GM21526 (cell line): ENCODE measurements around the gene CELF2.

ENCODE experiments used
- ATAC-seq: cut with Tn5 transposase; IDR thresholded peaks from one replicate; pipeline ENCODE4 v1.9.1; 2021; ENCODE audit warnings: moderate library complexity; ENCODE audit not compliant: unreplicated experiment, low FRiP score

The CELF2 gene

GRCh38 chr10:11260170-11260569 lies 242.5 kb downstream of the CELF2 start:
- ATAC-seq = no peak

GRCh38 chr10:11261143-11261542 lies 243.5 kb downstream of the CELF2 start:
- ATAC-seq = no peak

- no peak for ATAC-seq
Observed at GRCh38 chr10:11261687-11262493, 244.2 kb downstream of the CELF2 start.

DNA sequence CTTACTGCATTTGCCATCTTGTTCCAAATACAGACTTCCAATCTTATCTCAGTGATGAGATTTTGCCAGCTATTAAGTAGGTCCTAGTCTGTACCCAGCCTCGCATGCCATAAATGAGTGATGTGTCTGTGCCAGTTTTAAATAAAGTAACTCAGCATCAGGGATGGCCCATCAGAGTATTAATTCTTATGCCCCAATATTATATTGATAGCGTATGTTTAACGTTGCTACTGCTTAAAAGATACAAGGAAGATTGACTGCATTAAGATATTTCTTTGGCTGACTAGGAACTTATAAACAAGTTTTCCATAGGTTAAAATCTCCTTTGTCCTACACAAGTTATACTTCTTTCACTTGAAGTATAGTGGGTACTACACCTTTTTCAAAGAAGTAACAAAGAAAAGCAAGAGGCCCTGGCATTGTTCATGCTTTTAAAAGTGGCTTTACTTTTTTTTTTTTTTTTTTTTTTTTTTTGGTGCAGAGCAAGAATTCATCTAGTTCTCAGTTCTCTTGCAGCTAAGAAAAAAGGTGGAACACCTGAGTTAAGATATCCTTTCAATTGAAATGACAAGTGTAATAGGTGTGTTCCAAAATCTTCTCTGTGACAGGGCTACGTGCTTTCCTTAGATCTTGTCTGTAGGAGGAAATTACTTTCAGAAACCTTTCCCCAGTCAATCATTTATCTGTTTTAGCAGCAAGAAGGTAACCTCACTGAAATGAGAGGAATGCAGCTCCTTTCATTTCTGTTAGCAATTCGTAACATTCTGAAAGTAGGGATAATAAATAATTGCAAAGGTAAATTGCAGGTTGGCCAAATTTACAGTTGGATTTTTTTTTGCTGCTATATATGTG lies 245.0 kb downstream of the CELF2 start:
- no peak for ATAC-seq

GRCh38 chr10:11263767-11264166 lies 246.1 kb downstream of the CELF2 start:
- no peak for ATAC-seq

- ATAC-seq = no peak
Observed at GRCh38 chr10:11264296-11265048, 246.8 kb downstream of the CELF2 start.

- ATAC-seq = no peak
Observed at GRCh38 chr10:11265484-11265883, 247.8 kb downstream of the CELF2 start.

DNA sequence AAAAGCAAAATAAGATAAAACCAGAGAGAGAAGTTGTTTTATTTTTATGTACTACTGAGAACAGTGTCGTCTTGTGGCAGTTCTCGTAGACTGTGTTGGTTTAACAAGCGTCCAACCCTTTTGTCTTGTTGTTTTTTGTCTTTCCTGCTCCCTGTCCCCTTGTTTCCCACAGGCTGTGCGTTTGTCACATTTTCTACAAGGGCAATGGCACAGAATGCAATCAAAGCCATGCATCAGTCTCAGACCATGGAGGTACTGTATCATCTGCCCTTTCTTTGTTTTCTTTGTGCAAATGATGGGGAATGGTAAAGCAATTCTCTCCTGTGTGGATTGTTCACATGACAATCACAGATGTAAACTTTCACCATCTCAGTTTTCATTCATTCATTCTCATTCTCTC lies 248.8 kb downstream of the CELF2 start:
- ATAC-seq = no peak

- peak; percentile 61 for ATAC-seq
Observed at GRCh38 chr10:11270135-11270857, 252.6 kb downstream of the CELF2 start.

GRCh38 chr10:11270858-11271179 lies 253.1 kb downstream of the CELF2 start:
- ATAC-seq = no peak

- ATAC-seq = peak; percentile 58
Observed at GRCh38 chr10:11272915-11273389, 255.3 kb downstream of the CELF2 start.

DNA sequence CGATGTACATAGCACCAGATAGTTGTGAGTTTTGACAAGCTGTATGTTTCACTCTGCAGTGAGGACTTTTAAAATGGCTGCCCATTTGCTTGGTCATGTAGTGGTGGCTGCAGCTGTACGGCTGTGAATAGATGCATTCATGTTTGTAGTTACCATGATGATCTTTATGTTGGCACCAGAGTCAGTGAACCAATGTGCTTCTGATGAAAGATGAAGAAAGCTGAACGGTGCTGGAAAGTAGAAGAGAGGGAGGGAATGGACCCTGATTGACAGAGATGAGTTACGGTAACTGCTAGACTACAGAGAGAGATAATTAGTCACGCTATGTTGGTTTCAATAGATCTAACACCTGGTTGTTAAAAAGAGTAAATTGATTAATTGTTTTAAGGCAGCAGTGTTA lies 256.8 kb downstream of the CELF2 start:
- ATAC-seq = no peak

DNA sequence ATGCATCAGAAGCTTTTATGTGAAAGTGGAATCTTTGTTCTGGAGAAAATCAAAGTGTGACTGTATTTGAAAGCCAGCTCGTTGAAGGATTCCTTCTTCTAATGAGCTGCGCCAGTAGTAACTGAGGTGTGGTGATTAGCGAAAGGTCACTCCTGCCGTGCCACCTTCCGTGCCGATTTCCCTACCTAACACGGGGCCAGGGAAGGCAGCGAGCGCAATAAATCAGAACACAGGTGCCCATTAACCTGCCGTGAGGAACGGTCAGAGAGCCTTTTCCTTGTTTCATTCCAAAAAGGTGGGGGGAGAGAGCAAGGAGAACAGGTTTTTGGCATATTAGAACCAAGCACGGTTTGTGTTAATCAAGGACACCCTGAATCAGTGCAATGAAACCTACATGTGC lies 258.0 kb downstream of the CELF2 start:
- no peak for ATAC-seq

- no peak for ATAC-seq
Observed at GRCh38 chr10:11276449-11276990, 258.8 kb downstream of the CELF2 start.

- ATAC-seq = no peak
Observed at GRCh38 chr10:11279314-11279713, 261.6 kb downstream of the CELF2 start.

DNA sequence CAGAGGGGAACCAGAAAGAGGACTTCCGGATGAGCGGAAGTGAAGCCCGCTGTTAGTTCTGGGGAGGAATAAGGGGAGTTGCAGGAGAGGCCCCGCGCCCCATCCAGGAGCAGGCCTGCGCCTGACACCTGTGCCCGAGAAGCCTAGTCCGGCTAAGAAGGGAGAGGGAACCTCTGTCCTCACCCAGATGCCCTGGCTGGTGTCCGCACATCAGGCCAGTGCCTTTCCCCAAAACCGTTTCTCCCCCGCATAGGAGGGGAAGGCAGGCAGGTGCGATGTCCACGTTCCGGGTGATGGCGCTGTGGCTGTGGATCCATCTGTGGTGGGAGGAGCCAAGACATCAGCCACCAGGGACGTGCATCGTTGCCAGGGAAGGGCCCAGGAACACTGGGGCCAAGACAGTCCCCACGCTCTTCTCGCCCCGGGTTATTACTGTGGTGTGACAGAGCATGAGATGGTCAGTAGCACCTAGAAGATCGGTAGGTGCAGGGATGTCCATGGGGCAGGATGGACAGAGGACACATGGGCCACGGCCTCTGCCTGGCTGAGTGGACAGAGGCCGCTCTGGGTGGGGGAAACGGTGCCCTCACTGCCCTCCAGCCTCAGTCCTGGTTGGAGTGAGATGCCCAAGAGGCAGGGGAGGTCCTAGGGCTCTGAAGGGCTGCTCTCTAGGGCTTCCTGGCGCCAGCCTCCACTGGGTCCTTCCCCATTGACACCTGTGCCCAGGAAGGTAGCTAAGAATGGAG lies 262.7 kb downstream of the CELF2 start:
- no peak for ATAC-seq

DNA sequence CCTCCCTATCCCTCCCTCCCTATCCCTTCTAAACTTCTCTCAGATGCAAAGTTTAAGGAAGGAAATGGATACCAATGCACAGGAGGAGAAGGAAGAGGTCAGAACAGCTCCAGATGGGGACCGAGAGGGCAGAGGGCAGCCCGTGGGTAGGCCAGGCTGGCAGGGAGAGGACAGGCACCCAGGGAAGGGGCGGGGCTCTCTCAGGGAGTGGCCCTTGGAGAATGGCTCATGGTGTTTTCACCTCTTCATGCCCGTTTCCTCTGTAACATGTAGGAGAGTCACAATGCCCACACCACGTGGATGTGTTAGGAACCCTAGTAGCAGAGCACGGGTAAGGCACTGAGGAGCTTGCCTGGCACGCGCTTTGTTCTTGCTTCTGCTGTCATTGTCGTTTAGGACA lies 264.5 kb downstream of the CELF2 start:
- no peak for ATAC-seq

DNA sequence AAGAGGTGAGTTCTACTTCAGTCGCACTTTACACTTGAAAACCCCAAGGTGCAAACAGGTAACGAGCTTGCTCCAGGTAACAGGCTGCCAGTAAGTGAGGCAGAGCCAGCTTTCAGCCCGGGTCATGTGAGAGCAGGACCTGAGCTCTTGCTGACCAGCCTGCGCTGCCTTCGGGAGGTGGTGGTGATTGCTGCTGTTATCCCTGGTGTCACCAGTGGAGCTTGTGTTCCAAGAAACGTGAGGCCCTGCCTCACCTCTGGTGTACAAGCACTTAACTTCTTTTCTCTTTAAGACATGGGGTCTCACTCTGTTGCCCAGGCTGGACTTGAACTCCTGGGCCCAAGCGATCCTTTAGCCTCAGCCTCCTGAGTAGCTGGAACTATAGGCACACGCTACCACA lies 265.0 kb downstream of the CELF2 start:
- ATAC-seq = no peak

- ATAC-seq = no peak
Observed at GRCh38 chr10:11284291-11285085, 266.8 kb downstream of the CELF2 start.
